DOHH2 (cell line): ENCODE measurements around the gene IFI44.

ENCODE experiments used
- H3F3A ChIP-seq: fragments of 200-600 bp; sonication (generic), shearing (Covaris generic); 2 replicates; pipeline ENCODE4 v1.6.0; 2016; ENCODE audit warnings: antibody characterized with exemption, mild to moderate bottlenecking; ENCODE audit not compliant: control insufficient read depth, insufficient read depth
- H3K27ac ChIP-seq: fragments of 200-600 bp; sonication (generic); 2 replicates; pipeline ENCODE4 v1.5.1; 2014; ENCODE audit warnings: low read depth, mild to moderate bottlenecking, low read length, moderate library complexity
- H3K27me3 ChIP-seq: fragments of 200-600 bp; sonication (generic); 2 replicates; pipeline ENCODE4 v1.6.1; 2014; ENCODE audit warnings: mild to moderate bottlenecking, low read length, mixed read lengths; ENCODE audit not compliant: control insufficient read depth
- H3K36me3 ChIP-seq: fragments of 200-600 bp; sonication (generic); 2 replicates; pipeline ENCODE4 v1.6.1; 2014; ENCODE audit warnings: mild to moderate bottlenecking, low read length, moderate library complexity, mixed read lengths; ENCODE audit not compliant: control insufficient read depth
- H3K4me1 ChIP-seq: fragments of 200-600 bp; sonication (generic); 2 replicates; pipeline ENCODE4 v1.6.1; 2014; ENCODE audit warnings: mild to moderate bottlenecking, low read length, mixed read lengths; ENCODE audit not compliant: control insufficient read depth
- H3K4me2 ChIP-seq: fragments of 200-600 bp; sonication (generic); 2 replicates; pipeline ENCODE4 v1.6.0; 2014; ENCODE audit warnings: mild to moderate bottlenecking, low read length, moderate library complexity
- H3K4me3 ChIP-seq: fragments of 200-600 bp; sonication (generic); 2 replicates; pipeline ENCODE4 v1.5.1; 2014; ENCODE audit warnings: mild to moderate bottlenecking, low read length, mixed read lengths
- H3K79me2 ChIP-seq: fragments of 200-600 bp; sonication (generic); 2 replicates; pipeline ENCODE4 v1.6.1; 2014; ENCODE audit warnings: mild to moderate bottlenecking, low read length, mixed read lengths; ENCODE audit not compliant: control insufficient read depth
- H3K9me2 ChIP-seq: fragments of 200-600 bp; sonication (generic); replicated peaks from 2 replicates; pipeline ENCODE4 v1.6.1; 2014; ENCODE audit warnings: mild to moderate bottlenecking, low read length, mixed read lengths; ENCODE audit not compliant: control insufficient read depth
- H3K9me3 ChIP-seq: fragments of 200-600 bp; sonication (generic); 2 replicates; pipeline ENCODE4 v1.6.1; 2014; ENCODE audit warnings: antibody characterized with exemption, low read length, mixed read lengths; ENCODE audit not compliant: control insufficient read depth, insufficient read depth
- H4K20me1 ChIP-seq: fragments of 200-600 bp; sonication (generic); 2 replicates; pipeline ENCODE4 v1.6.0; 2014; ENCODE audit warnings: low read depth, mild to moderate bottlenecking, antibody characterized with exemption, low read length, moderate library complexity; ENCODE audit not compliant: control insufficient read depth, insufficient read depth
- CTCF ChIP-seq: fragments of 200-600 bp; sonication (generic); IDR thresholded peaks from one replicate; pipeline ENCODE4 v1.5.1; 2014; ENCODE audit warnings: antibody characterized with exemption, mild to moderate bottlenecking, low read depth, low read length; ENCODE audit not compliant: poor library complexity, severe bottlenecking
- EZH2phosphoT487 ChIP-seq: fragments of 200-600 bp; sonication (generic); IDR thresholded peaks from 2 replicates; pipeline ENCODE4 v1.6.1; 2017; ENCODE audit warnings: borderline replicate concordance, mild to moderate bottlenecking, antibody characterized with exemption, low read length, moderate library complexity, mixed read lengths

Gene IFI44

DNA sequence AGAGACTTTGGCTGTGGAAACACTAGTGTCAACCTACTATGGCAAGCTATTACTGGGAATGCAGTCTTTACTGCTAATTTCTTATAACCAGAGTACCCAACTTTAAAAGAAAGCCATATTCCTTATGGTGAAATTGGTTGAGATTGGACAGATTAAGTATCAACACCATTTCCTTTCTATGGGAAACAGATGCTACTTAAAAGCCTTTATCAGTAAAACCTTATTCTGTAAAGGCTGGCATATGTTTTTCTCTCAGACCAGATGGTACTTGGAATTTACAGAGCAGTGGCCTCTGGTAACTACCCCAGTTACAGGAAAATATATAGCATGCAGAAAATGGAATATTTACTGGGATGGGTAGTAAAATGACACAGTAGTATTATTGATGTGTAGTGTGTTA, 18.8 kb downstream of the IFI44 start:
- Histone ChIP-seq H3K27me3 (no peaks in the 10 kb centered on the region), H3K4me3 (no peak overlapping the region), H4K20me1 (no peaks in the 10 kb centered on the region), H3K4me2 (no peak overlapping the region), H3F3A (no peaks in the 10 kb centered on the region), H3K79me2 (no peaks in the 10 kb centered on the region), H3K36me3 (no peaks in the 10 kb centered on the region), H3K4me1 (no peaks in the 10 kb centered on the region), H3K9me3 (no peaks in the 10 kb centered on the region), H3K9me2 (no peaks in the 10 kb centered on the region), H3K27ac (no peak overlapping the region)
- TF ChIP-seq CTCF: no peak
- no peak for TF ChIP-seq EZH2phosphoT487

GRCh38 chr1:78672428-78672827, 22.8 kb downstream of the IFI44 start:
- H3K27me3 ChIP-seq: no peaks in the 10 kb centered on the region
- no peak for TF ChIP-seq EZH2phosphoT487
- no peak for TF ChIP-seq CTCF
- no peaks in the 10 kb centered on the region for H3F3A ChIP-seq

GRCh38 chr1:78673120-78673519, 23.5 kb downstream of the IFI44 start:
- no peak overlapping the region for H3K4me2 ChIP-seq
- H3K9me3 ChIP-seq: no peaks in the 10 kb centered on the region
- H3K27me3 ChIP-seq: no peaks in the 10 kb centered on the region
- H3K9me2 ChIP-seq: no peaks in the 10 kb centered on the region
- H3K4me1 ChIP-seq: no peaks in the 10 kb centered on the region
- H3K27ac ChIP-seq: no peak overlapping the region
- H3F3A ChIP-seq: no peaks in the 10 kb centered on the region
- no peaks in the 10 kb centered on the region for H3K36me3 ChIP-seq
- no peak overlapping the region for H3K4me3 ChIP-seq
- peak; percentile 32 for TF ChIP-seq CTCF
- no peak for TF ChIP-seq EZH2phosphoT487
- H4K20me1 ChIP-seq: no peaks in the 10 kb centered on the region
- no peaks in the 10 kb centered on the region for H3K79me2 ChIP-seq

More at GRCh38 chr1:78672428-78672827, 22.8 kb downstream of the IFI44 start:
- no peak overlapping the region for H3K4me3 ChIP-seq
- no peak overlapping the region for H3K27ac ChIP-seq
- no peaks in the 10 kb centered on the region for H3K9me3 ChIP-seq
- H4K20me1 ChIP-seq: no peaks in the 10 kb centered on the region
- H3K79me2 ChIP-seq: no peaks in the 10 kb centered on the region
- H3K4me2 ChIP-seq: no peak overlapping the region
- H3K4me1 ChIP-seq: no peaks in the 10 kb centered on the region
- H3K9me2 ChIP-seq: no peaks in the 10 kb centered on the region
- H3K36me3 ChIP-seq: no peaks in the 10 kb centered on the region
